ENCODE results near the gene TPRN. TPM values are rescaled to one million over a fixed set of nuclear protein-coding genes. Genes with fewer than 3 reads are reported as not detected.
A peak's percentile ranks its signal among the peaks of the same experiment; 100 is the strongest.

TPRN gene
- polyA plus RNA-seq, 1 donor: 32.1 TPM

- peak; percentile 83 to 92 for DNase-seq
- peak overlapping the region; percentile 21 for H3K4me3 ChIP-seq (ENCODE audit: low read length)
- H3K27me3 ChIP-seq (ENCODE audit: control insufficient read depth, insufficient read depth, low read length): no peaks in the 10 kb centered on the region
- peaks cover 79% of the 10 kb centered on the region for H3K4me1 ChIP-seq (ENCODE audit: control insufficient read depth, insufficient read depth, low read length)
- no CpG with 5 or more reads among the region's 31 CpGs for WGBS (ENCODE audit: insufficient coverage, low lambda C conversion rate)
- H3K27ac ChIP-seq (ENCODE audit: low read length): peak overlapping the region; percentile 91
- H3K9me3 ChIP-seq (ENCODE audit: control insufficient read depth, low read depth, low read length): peaks cover 25% of the 10 kb centered on the region
- peaks cover 18% of the 10 kb centered on the region for H3K36me3 ChIP-seq (ENCODE audit: control insufficient read depth, insufficient read depth, low read length)
Measured at GRCh38 chr9:137229903-137230704, 29.6 kb upstream of the TPRN start.

- peak overlapping the region; percentile 91 for H3K27ac ChIP-seq (ENCODE audit: low read length)
- peak in 1 of 2 donors; percentile 23 for DNase-seq
- H3K27me3 ChIP-seq (ENCODE audit: control insufficient read depth, insufficient read depth, low read length): no peaks in the 10 kb centered on the region
- peaks cover 80% of the 10 kb centered on the region for H3K4me1 ChIP-seq (ENCODE audit: control insufficient read depth, insufficient read depth, low read length)
- H3K9me3 ChIP-seq (ENCODE audit: control insufficient read depth, low read depth, low read length): peaks cover 25% of the 10 kb centered on the region
- peaks cover 18% of the 10 kb centered on the region for H3K36me3 ChIP-seq (ENCODE audit: control insufficient read depth, insufficient read depth, low read length)
- WGBS (ENCODE audit: insufficient coverage, low lambda C conversion rate): no CpG with 5 or more reads among the region's 27 CpGs
- H3K4me3 ChIP-seq (ENCODE audit: low read length): peak overlapping the region; percentile 41
Measured at GRCh38 chr9:137228968-137229896, 28.7 kb upstream of the TPRN start.

- Histone ChIP-seq H3K9me3 (ENCODE audit: control insufficient read depth, low read depth, low read length) (peaks cover 21% of the 10 kb centered on the region), H3K4me3 (ENCODE audit: low read length) (peak overlapping the region; percentile 41), H3K4me1 (ENCODE audit: control insufficient read depth, insufficient read depth, low read length) (peaks cover 83% of the 10 kb centered on the region), H3K27me3 (ENCODE audit: control insufficient read depth, insufficient read depth, low read length) (no peaks in the 10 kb centered on the region), H3K27ac (ENCODE audit: low read length) (peak overlapping the region; percentile 91), H3K36me3 (ENCODE audit: control insufficient read depth, insufficient read depth, low read length) (peaks cover 18% of the 10 kb centered on the region)
- peak in 1 of 2 donors; percentile 51 for DNase-seq
- WGBS (ENCODE audit: insufficient coverage, low lambda C conversion rate): no CpG with 5 or more reads among the region's 29 CpGs
Measured at GRCh38 chr9:137228506-137228967, 28.0 kb upstream of the TPRN start.

- Histone ChIP-seq H3K4me3 (ENCODE audit: low read length) (peak overlapping the region; percentile 41), H3K27me3 (ENCODE audit: control insufficient read depth, insufficient read depth, low read length) (no peaks in the 10 kb centered on the region), H3K36me3 (ENCODE audit: control insufficient read depth, insufficient read depth, low read length) (peaks cover 13% of the 10 kb centered on the region), H3K4me1 (ENCODE audit: control insufficient read depth, insufficient read depth, low read length) (peaks cover 85% of the 10 kb centered on the region), H3K9me3 (ENCODE audit: control insufficient read depth, low read depth, low read length) (peaks cover 16% of the 10 kb centered on the region), H3K27ac (ENCODE audit: low read length) (peak overlapping the region; percentile 91)
- WGBS (ENCODE audit: insufficient coverage, low lambda C conversion rate): no CpG with 5 or more reads among the region's 18 CpGs
- peak in 1 of 2 donors; percentile 41 for DNase-seq
Measured at GRCh38 chr9:137227853-137228505, 27.4 kb upstream of the TPRN start.

- no peaks in the 10 kb centered on the region for H3K27me3 ChIP-seq (ENCODE audit: control insufficient read depth, insufficient read depth, low read length)
Measured at GRCh38 chr9:137227054-137227852, 26.7 kb upstream of the TPRN start, which contains the start of gene RNF224. RNF224 (plus strand) TSS chr9:137227502; CDS start chr9:137228336, 834 bp downstream.

GRCh38 chr9:137226338-137227053 lies 26.0 kb upstream of the TPRN start:
- peak in 1 of 2 donors; percentile 68 for DNase-seq
- H3K4me3 ChIP-seq (ENCODE audit: low read length): no peak overlapping the region
- WGBS (ENCODE audit: insufficient coverage, low lambda C conversion rate): no CpG with 5 or more reads among the region's 18 CpGs
- H3K4me1 ChIP-seq (ENCODE audit: control insufficient read depth, insufficient read depth, low read length): peaks cover 77% of the 10 kb centered on the region
- peaks cover 7% of the 10 kb centered on the region for H3K9me3 ChIP-seq (ENCODE audit: control insufficient read depth, low read depth, low read length)
- H3K27me3 ChIP-seq (ENCODE audit: control insufficient read depth, insufficient read depth, low read length): no peaks in the 10 kb centered on the region
- H3K36me3 ChIP-seq (ENCODE audit: control insufficient read depth, insufficient read depth, low read length): no peaks in the 10 kb centered on the region
- H3K27ac ChIP-seq (ENCODE audit: low read length): peak overlapping the region; percentile 82

More at GRCh38 chr9:137227054-137227852, 26.7 kb upstream of the TPRN start, which contains the start of gene RNF224:
- peaks cover 84% of the 10 kb centered on the region for H3K4me1 ChIP-seq (ENCODE audit: control insufficient read depth, insufficient read depth, low read length)
- H3K36me3 ChIP-seq (ENCODE audit: control insufficient read depth, insufficient read depth, low read length): peaks cover 8% of the 10 kb centered on the region
- peaks cover 9% of the 10 kb centered on the region for H3K9me3 ChIP-seq (ENCODE audit: control insufficient read depth, low read depth, low read length)
- peak within 1 kb of the TSS; percentile 91 for H3K27ac ChIP-seq (ENCODE audit: low read length)
- DNase-seq: peak; percentile 80 to 85
- peak within 1 kb of the TSS; percentile 41 for H3K4me3 ChIP-seq (ENCODE audit: low read length)
- no CpG with 5 or more reads among the region's 25 CpGs for WGBS (ENCODE audit: insufficient coverage, low lambda C conversion rate)

- Histone ChIP-seq H3K9me3 (ENCODE audit: control insufficient read depth, low read depth, low read length) (peaks cover 7% of the 10 kb centered on the region), H3K4me1 (ENCODE audit: control insufficient read depth, insufficient read depth, low read length) (peaks cover 70% of the 10 kb centered on the region), H3K4me3 (ENCODE audit: low read length) (no peak overlapping the region), H3K27me3 (ENCODE audit: control insufficient read depth, insufficient read depth, low read length) (no peaks in the 10 kb centered on the region), H3K27ac (ENCODE audit: low read length) (peak overlapping the region; percentile 82), H3K36me3 (ENCODE audit: control insufficient read depth, insufficient read depth, low read length) (no peaks in the 10 kb centered on the region)
- WGBS (ENCODE audit: insufficient coverage, low lambda C conversion rate): no CpG with 5 or more reads among the region's 21 CpGs
- DNase-seq: peak in 1 of 2 donors; percentile 30
Measured at GRCh38 chr9:137225699-137226331, 25.3 kb upstream of the TPRN start.

GRCh38 chr9:137224830-137225694 lies 24.5 kb upstream of the TPRN start, which contains the start of gene CYSRT1:
CYSRT1 (plus strand) TSS chr9:137225174; CDS start chr9:137225622, 448 bp downstream.
- DNase-seq: peak in 1 of 2 donors; percentile 74
- Histone ChIP-seq H3K27me3 (ENCODE audit: control insufficient read depth, insufficient read depth, low read length) (no peaks in the 10 kb centered on the region), H3K36me3 (ENCODE audit: control insufficient read depth, insufficient read depth, low read length) (no peaks in the 10 kb centered on the region), H3K4me3 (ENCODE audit: low read length) (peak within 1 kb of the TSS; percentile 76), H3K4me1 (ENCODE audit: control insufficient read depth, insufficient read depth, low read length) (peaks cover 62% of the 10 kb centered on the region), H3K27ac (ENCODE audit: low read length) (peak within 1 kb of the TSS; percentile 86), H3K9me3 (ENCODE audit: control insufficient read depth, low read depth, low read length) (peaks cover 14% of the 10 kb centered on the region)
- WGBS (ENCODE audit: insufficient coverage, low lambda C conversion rate): no CpG with 5 or more reads among the region's 23 CpGs

Data from large intestine (tissue), 3 donors.